HepG2 (cell line): ENCODE results near the gene C19orf44. TPM values are rescaled to one million over a fixed set of nuclear protein-coding genes. Genes with fewer than 3 reads are reported as not detected.

Experiments
- ARID5B ChIP-seq: IDR thresholded peaks from 2 replicates; pipeline ENCODE4 v1.4.0; 2020; ENCODE audit warnings: mild to moderate bottlenecking, missing genetic modification reagents
- BORCS8-MEF2B ChIP-seq: sonication (generic); formaldehyde crosslinking; IDR thresholded peaks from 2 replicates; pipeline ENCODE4 v1.8.0; 2022; ENCODE audit warnings: mild to moderate bottlenecking, missing genetic modification reagents
- DDIT3 ChIP-seq: sonication (generic); formaldehyde crosslinking; IDR thresholded peaks from 2 replicates; pipeline ENCODE4 v1.4.0; 2020; ENCODE audit warnings: mild to moderate bottlenecking, missing genetic modification reagents
- ETS1 ChIP-seq: sonication (generic); formaldehyde crosslinking; IDR thresholded peaks from 2 replicates; pipeline ENCODE4 v1.4.0; 2020; ENCODE audit warnings: missing genetic modification reagents
- HMGA1 ChIP-seq: sonication (generic); formaldehyde crosslinking; conservative IDR thresholded peaks from 2 replicates; pipeline ENCODE4 v1.4.0; 2020; ENCODE audit warnings: missing genetic modification reagents
- HOXA3 ChIP-seq: sonication (generic); formaldehyde crosslinking; IDR thresholded peaks from 2 replicates; pipeline ENCODE4 v1.5.0; 2020; ENCODE audit warnings: missing genetic modification reagents
- JUND ChIP-seq: sonication (generic); formaldehyde crosslinking; IDR thresholded peaks from 2 replicates; pipeline ENCODE4 v1.8.0; 2022; ENCODE audit warnings: mild to moderate bottlenecking, missing genetic modification reagents
- KLF12 ChIP-seq: sonication (generic); formaldehyde crosslinking; IDR thresholded peaks from 2 replicates; pipeline ENCODE4 v1.4.0; 2020; ENCODE audit warnings: missing genetic modification reagents, borderline replicate concordance
- NR3C1 ChIP-seq: sonication (generic); formaldehyde crosslinking; IDR thresholded peaks from 2 replicates; pipeline ENCODE4 v1.4.0; 2020; ENCODE audit warnings: missing genetic modification reagents
- PHF8 ChIP-seq: sonication (generic); formaldehyde crosslinking; IDR thresholded peaks from 2 replicates; pipeline ENCODE4 v1.5.0; 2020; ENCODE audit warnings: missing genetic modification reagents
- RBAK ChIP-seq: sonication (generic); formaldehyde crosslinking; IDR thresholded peaks from 2 replicates; pipeline ENCODE4 v1.5.1; 2020; ENCODE audit warnings: mild to moderate bottlenecking, missing genetic modification reagents
- REPIN1 ChIP-seq: sonication (generic); formaldehyde crosslinking; IDR thresholded peaks from 2 replicates; pipeline ENCODE4 v1.8.0; 2022; ENCODE audit warnings: missing genetic modification reagents, low read depth, mild to moderate bottlenecking, borderline replicate concordance
- SATB2 ChIP-seq: sonication (generic); formaldehyde crosslinking; IDR thresholded peaks from 2 replicates; pipeline ENCODE4 v1.5.0; 2020; ENCODE audit warnings: missing genetic modification reagents
- SNAI1 ChIP-seq: sonication (generic); formaldehyde crosslinking; IDR thresholded peaks from 2 replicates; pipeline ENCODE4 v1.5.0; 2020; ENCODE audit warnings: mild to moderate bottlenecking, missing genetic modification reagents, borderline replicate concordance
- TSC22D2 ChIP-seq: sonication (generic); formaldehyde crosslinking; IDR thresholded peaks from 2 replicates; pipeline ENCODE4 v1.5.1; 2020; ENCODE audit warnings: missing genetic modification reagents, mild to moderate bottlenecking, borderline replicate concordance
- ZNF180 ChIP-seq: sonication (generic); formaldehyde crosslinking; IDR thresholded peaks from 2 replicates; pipeline ENCODE4 v1.4.0; 2020; ENCODE audit warnings: low read depth, missing genetic modification reagents, borderline replicate concordance
- ZNF280D ChIP-seq: sonication (generic); formaldehyde crosslinking; IDR thresholded peaks from 2 replicates; pipeline ENCODE4 v1.5.1; 2020; ENCODE audit warnings: mild to moderate bottlenecking, missing genetic modification reagents
- ZNF292 ChIP-seq: sonication (generic); formaldehyde crosslinking; IDR thresholded peaks from 2 replicates; pipeline ENCODE4 v1.8.1; 2022; ENCODE audit warnings: mild to moderate bottlenecking, low read depth, missing genetic modification reagents, borderline replicate concordance
- ZNF530 ChIP-seq: sonication (generic); formaldehyde crosslinking; IDR thresholded peaks from 2 replicates; pipeline ENCODE4 v1.5.0; 2020; ENCODE audit warnings: low read depth, mild to moderate bottlenecking, missing genetic modification reagents
- ZNF672 ChIP-seq: sonication (generic); formaldehyde crosslinking; IDR thresholded peaks from 2 replicates; pipeline ENCODE4 v1.8.1; 2022; ENCODE audit warnings: missing genetic modification reagents
- ZNF850 ChIP-seq: sonication (generic); formaldehyde crosslinking; conservative IDR thresholded peaks from 2 replicates; pipeline ENCODE4 v1.9.0; 2021; ENCODE audit warnings: mild to moderate bottlenecking, missing genetic modification reagents
- ZSCAN31 ChIP-seq: sonication (generic); formaldehyde crosslinking; IDR thresholded peaks from 2 replicates; pipeline ENCODE4 v1.5.0; 2020; ENCODE audit warnings: low read depth, mild to moderate bottlenecking, missing genetic modification reagents
- polyA plus RNA-seq, 8 experiments: library from polyadenylated mRNA; depleted of rRNA in 3 of 8; stranded (reverse) in 7 of 8; unstranded in 1 of 8; fragments of >200 nt; fragmentation: Illumina TruSeq in 4 of 8; extraction: Trizol in 4 of 8; gene quantifications; 2 replicates each; pipeline versions ENCODE4 v1.2.1 to v1.2.3, GENCODE V29; 2011 to 2016; ENCODE audit warnings: low read depth in 4 of 8, missing spikeins in 1 of 8, mixed read lengths in 1 of 8; ENCODE audit not compliant: insufficient read depth in 1 of 8
- total RNA-seq, 5 experiments: library from RNA; depleted of rRNA; stranded (reverse); fragments of >200 nt; fragmentation: Illumina TruSeq; extraction: Trizol; gene quantifications; 2 replicates each; pipeline ENCODE4 v1.2.3, GENCODE V29; 2016; ENCODE audit warnings: low read depth in 1 of 5

The C19orf44 gene
- total and polyA plus RNA-seq, 2 of the 13 experiments (the other 11 are each of a cell fraction or from before 2014, with no cell fraction given): 3.2 to 4.3 TPM

GRCh38 chr19:16495982-16496612 is at the start of gene C19orf44, which contains the start of gene CALR3 (continued):
- TF ChIP-seq SNAI1 (CRISPR knock-in tag): no peak
- no peak for TF ChIP-seq DDIT3 (CRISPR knock-in tag)
- TF ChIP-seq TSC22D2 (CRISPR knock-in tag): peak; percentile 43; the same call in 1 of the 2 replicates
- TF ChIP-seq BORCS8-MEF2B: no peak
- no peak for TF ChIP-seq ZNF280D (CRISPR knock-in tag)
- no peak for TF ChIP-seq NR3C1
- no peak for TF ChIP-seq RBAK (CRISPR knock-in tag)
- TF ChIP-seq ZNF850 (CRISPR knock-in tag): no peak
- TF ChIP-seq ZNF672 (CRISPR knock-in tag): no peak
- 0 out of 2 replicates have a peak, but pooled peaks have one; percentile 21 for TF ChIP-seq KLF12 (CRISPR knock-in tag)
- no peak for TF ChIP-seq JUND (CRISPR knock-in tag)
- no peak for TF ChIP-seq ZNF180 (CRISPR knock-in tag)
- no peak for TF ChIP-seq REPIN1 (CRISPR knock-in tag)
- no peak for TF ChIP-seq SATB2 (CRISPR knock-in tag)
- peak; percentile 59 for TF ChIP-seq PHF8 (CRISPR knock-in tag)
- TF ChIP-seq ETS1: no peak
- no peak for TF ChIP-seq HMGA1 (CRISPR knock-in tag)
- TF ChIP-seq ZSCAN31 (CRISPR knock-in tag): peak; percentile 64
- peak; percentile 81 for TF ChIP-seq HOXA3
- no peak for TF ChIP-seq ZNF530 (CRISPR knock-in tag)
- no peak for TF ChIP-seq ZNF292 (CRISPR knock-in tag)
- TF ChIP-seq ARID5B (CRISPR knock-in tag): peak; percentile 23; the same call in 1 of the 2 replicates
